Stomach (tissue), 4 donors: ENCODE results near the gene KDM1B.

Experiments used
- CTCF ChIP-seq, 7 experiments: fragments of 450-650 bp in 4 of 7; fragments of 200-600 bp in 3 of 7; sonication (generic) in 3 of 7; IDR thresholded peaks; one replicate each; pipeline ENCODE4 v1.5.1; 2016 to 2019; ENCODE audit warnings: antibody characterized with exemption in 7 of 7, control low read depth in 2 of 7, mild to moderate bottlenecking in 1 of 7
- EP300 ChIP-seq: sonication (generic); formaldehyde crosslinking; IDR thresholded peaks from one replicate; pipeline ENCODE4 v1.6.1; 2017; ENCODE audit warnings: antibody characterized with exemption
- POLR2A ChIP-seq, 4 donors: fragments of 450-650 bp; IDR thresholded peaks; one replicate each; pipeline ENCODE4 v1.6.1; 2016; ENCODE audit warnings: antibody characterized with exemption in 4 of 4, control low read depth in 2 of 4, mild to moderate bottlenecking in 1 of 4, moderate library complexity in 1 of 4
- POLR2AphosphoS5 ChIP-seq, 3 donors: sonication (generic); formaldehyde crosslinking; IDR thresholded peaks; one replicate each; pipeline ENCODE4 v1.6.1; 2016; ENCODE audit warnings: antibody characterized with exemption in 3 of 3

GRCh38 chr6:18179770-18180356 is 24.6 kb downstream of the KDM1B start:
- TF ChIP-seq POLR2AphosphoS5 (IDR thresholded peaks at IDR 0.05) (no peak), CTCF (IDR thresholded peaks at IDR 0.05) (no peak), POLR2A (IDR thresholded peaks at IDR 0.05) (no peak), EP300 (no peak)
